WTC11 (cell line): ENCODE results near the gene MSL3B.
"Not testable (repeated sequence)": the region's sequence is repeated elsewhere in the genome, so short reads cannot be mapped to it uniquely, and the experiment has no call there.

Experiments used
- ATAC-seq: fragments of 200-7000 bp; cut with Tn5 transposase; 2 replicates; pipeline ENCODE4 v1.10.0; 2021; ENCODE audit warnings: mild to moderate bottlenecking, moderate library complexity
- CTCF ChIA-PET: fragments of 300-600 bp; sonication (Branson Sonifier 250); formaldehyde crosslinking; loops from one replicate; lab custom pipeline; 2021; ENCODE audit warnings: antibody characterized with exemption; lab: Charles Lee
- POLR2A ChIA-PET: fragments of 350-600 bp; sonication (Branson Sonifier 250); formaldehyde crosslinking; loops from one replicate; lab custom pipeline; 2021; ENCODE audit warnings: antibody characterized with exemption; lab: Charles Lee
- DNase-seq: peaks from one replicate; pipeline ENCODE4 v3.0.0; 2021; ENCODE audit warnings: low spot score
- H3K27ac Mint-ChIP-seq: 2 replicates; pipeline ENCODE4 v1.8.0; 2021; ENCODE audit warnings: mixed read lengths
- H3K27me3 Mint-ChIP-seq: 2 replicates; pipeline ENCODE4 v1.8.0; 2021; ENCODE audit warnings: low read depth, mild to moderate bottlenecking, moderate library complexity, mixed read lengths
- H3K36me3 Mint-ChIP-seq: 2 replicates; pipeline ENCODE4 v1.8.0; 2021; ENCODE audit warnings: mixed read lengths
- H3K4me1 Mint-ChIP-seq: 2 replicates; pipeline ENCODE4 v1.8.0; 2022; ENCODE audit warnings: mixed read lengths
- H3K4me3 Mint-ChIP-seq: 2 replicates; pipeline ENCODE4 v1.8.0; 2021; ENCODE audit warnings: mild to moderate bottlenecking, moderate library complexity, mixed read lengths
- H3K9me3 Mint-ChIP-seq: 2 replicates; pipeline ENCODE4 v1.8.0; 2021; ENCODE audit warnings: mixed read lengths
- ATF2 ChIP-seq: sonication (generic); formaldehyde crosslinking; IDR thresholded peaks from 2 replicates; pipeline ENCODE4 v1.8.1; 2022; ENCODE audit warnings: low read depth, missing genetic modification reagents, borderline replicate concordance
- ATF6 ChIP-seq: sonication (generic); formaldehyde crosslinking; IDR thresholded peaks from 2 replicates; pipeline ENCODE4 v1.8.1; 2023; ENCODE audit warnings: mild to moderate bottlenecking, missing genetic modification reagents
- CTCF ChIP-seq: fragments of 200-600 bp; IDR thresholded peaks from 2 replicates; pipeline ENCODE4 v1.8.0; 2022; ENCODE audit warnings: antibody characterized with exemption
- EMX1 ChIP-seq: fragments of 250-450 bp; sonication (Bioruptor Pico); IDR thresholded peaks from 2 replicates; pipeline ENCODE4 v1.8.0; 2021; ENCODE audit warnings: mild to moderate bottlenecking
- ESRRA ChIP-seq: sonication (generic); formaldehyde crosslinking; IDR thresholded peaks from 2 replicates; pipeline ENCODE4 v1.8.1; 2022; ENCODE audit warnings: mild to moderate bottlenecking, missing genetic modification reagents, borderline replicate concordance
- FOXP1 ChIP-seq: sonication (generic); formaldehyde crosslinking; IDR thresholded peaks from 2 replicates; pipeline ENCODE4 v1.8.0; 2022; ENCODE audit warnings: missing genetic modification reagents, mild to moderate bottlenecking, moderate library complexity, borderline replicate concordance
- HMGXB4 ChIP-seq: sonication (generic); formaldehyde crosslinking; IDR thresholded peaks from 2 replicates; pipeline ENCODE4 v1.8.1; 2023; ENCODE audit warnings: mild to moderate bottlenecking, moderate library complexity, missing genetic modification reagents
- IRF1 ChIP-seq: sonication (generic); formaldehyde crosslinking; IDR thresholded peaks from 2 replicates; pipeline ENCODE4 v1.8.0; 2023; ENCODE audit warnings: missing genetic modification reagents
- MXD4 ChIP-seq: fragments of 250-450 bp; sonication (Bioruptor Pico); IDR thresholded peaks from 2 replicates; pipeline ENCODE4 v1.8.0; 2021; ENCODE audit warnings: mild to moderate bottlenecking, moderate library complexity, borderline replicate concordance
- SP1 ChIP-seq: sonication (generic); formaldehyde crosslinking; conservative IDR thresholded peaks from 2 replicates; pipeline ENCODE4 v1.8.1; 2022; ENCODE audit warnings: missing genetic modification reagents
- TP53 ChIP-seq: sonication (generic); formaldehyde crosslinking; IDR thresholded peaks from 2 replicates; pipeline ENCODE4 v1.8.1; 2023; ENCODE audit warnings: mild to moderate bottlenecking, missing genetic modification reagents
- ZNF121 ChIP-seq: sonication (generic); formaldehyde crosslinking; IDR thresholded peaks from 2 replicates; pipeline ENCODE4 v1.8.0; 2023; ENCODE audit warnings: missing genetic modification reagents
- ZNF671 ChIP-seq: fragments of 250-450 bp; sonication (Bioruptor Pico); IDR thresholded peaks from 2 replicates; pipeline ENCODE4 v1.8.0; 2021; ENCODE audit warnings: mild to moderate bottlenecking

The MSL3B gene

GRCh38 chr2:233905945-233906344 is 37.8 kb upstream of the MSL3B start:
- POLR2A ChIA-PET: no interaction called here
- ATAC-seq: no peak
- Mint-ChIP-seq H3K36me3 (no peaks in the 10 kb centered on the region), H3K9me3 (peaks cover 35% of the 10 kb centered on the region), H3K4me3 (no peak overlapping the region), H3K4me1 (no peaks in the 10 kb centered on the region), H3K27ac (no peak overlapping the region), H3K27me3 (peaks cover 33% of the 10 kb centered on the region)
- no peak for DNase-seq
- TF ChIP-seq ATF2 (CRISPR knock-in tag): no peak
- no peak for TF ChIP-seq ESRRA (CRISPR knock-in tag)
- no peak for TF ChIP-seq CTCF
- TF ChIP-seq FOXP1 (CRISPR knock-in tag): no peak
- CTCF ChIA-PET: no interaction called here

- H3K9me3 Mint-ChIP-seq: peaks cover 22% of the 10 kb centered on the region
- ChIA-PET POLR2A (no interaction called here), CTCF (no interaction called here)
- TF ChIP-seq ATF6 (CRISPR knock-in tag) (no peak), ZNF121 (CRISPR knock-in tag) (no peak), ZNF671 (CRISPR knock-in tag) (no peak)
- no peaks in the 10 kb centered on the region for H3K4me1 Mint-ChIP-seq
- ATAC-seq: no peak
- no peak overlapping the region for H3K27ac Mint-ChIP-seq
- no peak overlapping the region for H3K4me3 Mint-ChIP-seq
- DNase-seq: no peak
- H3K36me3 Mint-ChIP-seq: no peaks in the 10 kb centered on the region
- peaks cover 20% of the 10 kb centered on the region; the same call in 1 of the 2 replicates for H3K27me3 Mint-ChIP-seq
Observed at GRCh38 chr2:233901884-233902283, 33.7 kb upstream of the MSL3B start.

- DNase-seq: no peak
- TF ChIP-seq ATF2 (CRISPR knock-in tag): no peak
- TF ChIP-seq TP53 (CRISPR knock-in tag): no peak
- TF ChIP-seq SP1: no peak
- TF ChIP-seq EMX1 (CRISPR knock-in tag): no peak
- no peak for TF ChIP-seq ATF6 (CRISPR knock-in tag)
- TF ChIP-seq MXD4 (CRISPR knock-in tag): no peak
- no peak for TF ChIP-seq HMGXB4 (CRISPR knock-in tag)
- no peak for TF ChIP-seq IRF1 (CRISPR knock-in tag)
- TF ChIP-seq, all 79 proteins: peak for 0
- Mint-ChIP-seq H3K36me3 (no peaks in the 10 kb centered on the region), H3K27ac (no peak overlapping the region), H3K9me3 (peaks cover 22% of the 10 kb centered on the region), H3K27me3 (peaks cover 20% of the 10 kb centered on the region; the same call in 1 of the 2 replicates), H3K4me3 (no peak overlapping the region), H3K4me1 (no peaks in the 10 kb centered on the region)
- ATAC-seq: no peak
- ChIA-PET CTCF (no interaction called here), POLR2A (no interaction called here)
Observed at GRCh38 chr2:233901367-233901766, 33.2 kb upstream of the MSL3B start.

- CTCF ChIA-PET, ATAC-seq: not testable (repeated sequence)
- peaks cover 17% of the 10 kb centered on the region for H3K27me3 Mint-ChIP-seq
Observed at GRCh38 chr2:233896253-233896652, 28.1 kb upstream of the MSL3B start.

More at GRCh38 chr2:233896253-233896652, 28.1 kb upstream of the MSL3B start:
- POLR2A ChIA-PET, H3K36me3 Mint-ChIP-seq, H3K4me3 Mint-ChIP-seq, H3K27ac Mint-ChIP-seq, H3K9me3 Mint-ChIP-seq, H3K4me1 Mint-ChIP-seq, DNase-seq: not testable (repeated sequence)
